ENCODE data around the gene BLOC1S5. TPM values are rescaled to one million over a fixed set of nuclear protein-coding genes. Genes with fewer than 3 reads are reported as not detected.

Gene BLOC1S5
- total and polyA plus RNA-seq, 9 of the 15 experiments (the other 6 are each of a cell fraction or from before 2014, with no cell fraction given): 8.5 to 41.0 (median 27.7) TPM

DNA sequence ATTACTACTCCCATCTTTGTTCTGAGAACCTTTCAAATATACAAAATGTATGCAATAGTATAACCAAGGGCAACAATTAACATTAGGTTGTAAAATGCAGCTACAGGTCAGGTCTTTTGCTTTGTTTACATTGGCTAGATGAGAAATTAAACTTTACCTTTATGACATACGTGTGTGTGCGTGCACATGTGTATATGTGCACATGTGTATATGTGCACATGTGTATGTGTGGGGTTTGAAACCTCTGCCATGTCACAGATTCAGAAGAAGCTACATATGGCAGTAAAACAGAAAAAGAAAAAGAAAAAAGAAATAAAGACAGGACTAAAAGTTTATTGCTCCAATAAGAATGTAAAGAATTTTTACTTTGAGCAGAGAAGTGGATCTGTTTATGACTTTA is 40.6 kb downstream of the BLOC1S5 start:
- H3K9ac ChIP-seq (ENCODE audit: insufficient read depth in 1 of 2, low read depth in 2 of 2, low read length in 2 of 2): no peak overlapping the region
- intact Hi-C loops (cut with micrococcal nuclease) (no loop called here), in situ Hi-C loops (cut with MboI) (no loop called here)
- H3K27ac ChIP-seq (ENCODE audit: extremely low read depth, low read depth, low read length): no peak overlapping the region
- no peaks in the 10 kb centered on the region for H3K9me3 ChIP-seq (replicated peaks; ENCODE audit: control insufficient read depth, insufficient read depth, low read depth, low read length)
- H3K27me3 ChIP-seq (ENCODE audit: control insufficient read depth in 2 of 2, insufficient read depth in 2 of 2, low read length in 2 of 2): no peaks in the 10 kb centered on the region
- peaks cover 14% of the 10 kb centered on the region; the same call in 1 of the 3 replicates for H3K36me3 ChIP-seq (ENCODE audit: control insufficient read depth, insufficient read depth, low read length)
- no peak overlapping the region for H3K4me3 ChIP-seq
- FAIRE-seq: no peak
- TF ChIP-seq CBFA2T3 (IDR thresholded peaks at IDR 0.05): no peak
- TF ChIP-seq, protein P1, sequence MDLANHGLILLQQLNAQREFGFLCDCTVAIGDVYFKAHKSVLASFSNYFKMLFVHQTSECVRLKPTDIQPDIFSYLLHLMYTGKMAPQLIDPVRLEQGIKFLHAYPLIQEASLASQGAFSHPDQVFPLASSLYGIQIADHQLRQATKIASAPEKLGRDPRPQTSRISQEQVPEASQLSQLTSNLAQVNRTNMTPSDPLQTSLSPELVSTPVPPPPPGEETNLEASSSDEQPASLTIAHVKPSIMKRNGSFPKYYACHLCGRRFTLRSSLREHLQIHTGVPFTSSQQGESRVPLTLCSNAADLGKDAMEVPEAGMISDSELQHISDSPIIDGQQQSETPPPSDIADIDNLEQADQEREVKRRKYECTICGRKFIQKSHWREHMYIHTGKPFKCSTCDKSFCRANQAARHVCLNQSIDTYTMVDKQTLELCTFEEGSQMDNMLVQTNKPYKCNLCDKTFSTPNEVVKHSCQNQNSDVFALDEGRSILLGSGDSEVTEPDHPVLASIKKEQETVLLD (IDR thresholded peaks at IDR 0.05): no peak
- TF ChIP-seq ZNF311 (CRISPR knock-in tag; IDR thresholded peaks at IDR 0.05): no peak
- TF ChIP-seq TAL1 (IDR thresholded peaks at IDR 0.05): no peak
- no peak for TF ChIP-seq FOSL1 (tag; conservative IDR thresholded peaks at IDR 0.05)
- TF ChIP-seq HNRNPLL (IDR thresholded peaks at IDR 0.05; ENCODE audit: low read depth, low read length, poor library complexity, severe bottlenecking): no peak
- no TSS peak for BruUV-seq (replicated peaks)
- 90% methylated on average over 2 of the region's 2 CpGs for WGBS (ENCODE audit: insufficient coverage, low coverage, missing lambda C conversion rate)
- no peaks in the 10 kb centered on the region for H3K9me1 ChIP-seq (ENCODE audit: control insufficient read depth, insufficient read depth, low read length)
- no peaks in the 10 kb centered on the region for H4K20me1 ChIP-seq (replicated peaks; ENCODE audit: control insufficient read depth, insufficient read depth, low read length)
- ATAC-seq: no peak
- POLR2A ChIA-PET: no interaction called here
- CTCF ChIA-PET (ENCODE audit: low intra/inter-chr PET ratio): no interaction called here
- H3K4me2 ChIP-seq (ENCODE audit: insufficient read depth, low read length): no peak overlapping the region
- H3K4me1 ChIP-seq (replicated peaks in 1 of 2; ENCODE audit: control insufficient read depth in 2 of 2, insufficient read depth in 2 of 2, low read length in 2 of 2): peaks cover 0 to 3% of the 10 kb centered on the region in 2 experiments; a peak in 2 of 5 replicates
- DNase-seq (ENCODE audit: extremely low read depth in 1 of 4, low spot score in 3 of 4): no peak
- no peak overlapping the region for H2AFZ ChIP-seq (ENCODE audit: low read depth, low read length)
- peaks cover 5% of the 10 kb centered on the region; the same call in 1 of the 3 replicates for H3K79me2 ChIP-seq (ENCODE audit: control insufficient read depth, insufficient read depth, low read length)
